Activated T-cell treated with anti-CD3 and anti-CD28 coated beads for 4 hours (primary cell): ENCODE data around the gene ACSL6.

ENCODE experiments used
- DNase-seq: peaks from one replicate; pipeline ENCODE4 v3.0.0-alpha.2; 2020

The ACSL6 gene, protein sequence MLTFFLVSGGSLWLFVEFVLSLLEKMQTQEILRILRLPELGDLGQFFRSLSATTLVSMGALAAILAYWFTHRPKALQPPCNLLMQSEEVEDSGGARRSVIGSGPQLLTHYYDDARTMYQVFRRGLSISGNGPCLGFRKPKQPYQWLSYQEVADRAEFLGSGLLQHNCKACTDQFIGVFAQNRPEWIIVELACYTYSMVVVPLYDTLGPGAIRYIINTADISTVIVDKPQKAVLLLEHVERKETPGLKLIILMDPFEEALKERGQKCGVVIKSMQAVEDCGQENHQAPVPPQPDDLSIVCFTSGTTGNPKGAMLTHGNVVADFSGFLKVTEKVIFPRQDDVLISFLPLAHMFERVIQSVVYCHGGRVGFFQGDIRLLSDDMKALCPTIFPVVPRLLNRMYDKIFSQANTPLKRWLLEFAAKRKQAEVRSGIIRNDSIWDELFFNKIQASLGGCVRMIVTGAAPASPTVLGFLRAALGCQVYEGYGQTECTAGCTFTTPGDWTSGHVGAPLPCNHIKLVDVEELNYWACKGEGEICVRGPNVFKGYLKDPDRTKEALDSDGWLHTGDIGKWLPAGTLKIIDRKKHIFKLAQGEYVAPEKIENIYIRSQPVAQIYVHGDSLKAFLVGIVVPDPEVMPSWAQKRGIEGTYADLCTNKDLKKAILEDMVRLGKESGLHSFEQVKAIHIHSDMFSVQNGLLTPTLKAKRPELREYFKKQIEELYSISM

DNA sequence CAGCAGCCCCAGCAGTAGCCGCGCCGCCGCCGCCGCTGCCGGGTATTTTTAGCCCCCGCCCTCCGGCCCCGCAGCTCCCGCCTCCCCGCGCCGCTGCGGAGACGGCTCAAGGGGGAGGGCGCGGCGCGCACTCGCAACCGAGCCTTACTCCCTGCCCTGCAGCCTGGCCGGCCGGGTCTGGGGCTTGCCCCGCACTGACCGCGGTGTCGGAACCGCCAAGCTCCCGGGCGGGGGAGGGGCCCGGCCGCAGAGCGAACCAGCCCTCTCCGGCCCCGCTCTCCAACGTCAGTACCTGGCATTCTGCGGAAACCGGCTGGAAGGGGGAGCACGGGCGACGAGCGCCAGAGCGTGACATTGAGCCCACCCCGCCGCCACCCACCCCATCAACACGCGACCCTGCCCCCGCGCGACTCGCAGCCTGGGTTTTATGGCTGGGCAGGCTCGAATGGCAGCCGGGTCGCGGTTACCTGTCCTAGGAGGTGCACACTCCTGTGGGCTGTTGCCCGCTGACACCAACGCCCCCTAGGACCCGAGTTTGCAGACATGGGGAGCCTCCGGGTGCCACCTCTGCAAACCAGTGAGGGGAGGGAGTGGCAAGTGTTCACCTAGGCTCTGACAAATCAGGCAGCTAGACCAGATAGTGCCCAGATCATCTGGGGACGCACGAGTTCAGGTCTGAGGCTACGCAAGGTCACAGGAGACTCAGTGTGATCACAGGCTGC, at the start of gene ACSL6:
Gene ACSL6, minus strand, starts transcription at position 37 of the 722 bp plus-strand sequence. CDS start 105 bp downstream, outside the sequence.
- DNase-seq: peak; percentile 17

DNA sequence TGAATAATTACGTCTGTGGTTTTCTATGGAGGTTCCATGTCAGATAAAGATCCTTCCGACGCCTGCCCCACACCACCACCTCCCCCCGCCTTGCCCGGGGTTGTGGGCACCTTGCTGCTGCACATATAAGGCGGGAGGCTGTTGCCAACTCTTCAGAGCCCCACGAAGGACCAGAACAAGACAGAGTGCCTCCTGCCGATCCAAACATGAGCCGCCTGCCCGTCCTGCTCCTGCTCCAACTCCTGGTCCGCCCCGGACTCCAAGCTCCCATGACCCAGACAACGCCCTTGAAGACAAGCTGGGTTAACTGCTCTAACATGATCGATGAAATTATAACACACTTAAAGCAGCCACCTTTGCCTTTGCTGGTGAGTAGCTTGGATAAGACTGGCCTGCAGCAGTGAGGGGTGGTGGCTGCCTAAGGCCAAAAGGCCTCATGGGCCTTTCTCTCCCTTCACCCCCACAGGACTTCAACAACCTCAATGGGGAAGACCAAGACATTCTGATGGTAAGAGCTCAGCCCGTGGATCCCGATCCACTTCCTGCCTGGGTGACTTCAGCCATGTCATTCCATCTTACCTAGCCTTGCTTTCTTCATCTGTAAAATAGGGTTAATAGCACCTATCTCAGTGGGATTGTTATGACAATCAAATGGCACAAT, 49.2 kb upstream of the ACSL6 start, which contains the start of gene IL3:
Gene IL3, plus strand, starts transcription at position 155 of the 661 bp plus-strand sequence. Its CDS starts 52 bp downstream, at position 207.
- DNase-seq: no peak

GRCh38 chr5:132059696-132060500, 48.4 kb upstream of the ACSL6 start:
- DNase-seq: no peak

- no peak for DNase-seq
Measured at GRCh38 chr5:132059043-132059695, 47.7 kb upstream of the ACSL6 start.

DNA sequence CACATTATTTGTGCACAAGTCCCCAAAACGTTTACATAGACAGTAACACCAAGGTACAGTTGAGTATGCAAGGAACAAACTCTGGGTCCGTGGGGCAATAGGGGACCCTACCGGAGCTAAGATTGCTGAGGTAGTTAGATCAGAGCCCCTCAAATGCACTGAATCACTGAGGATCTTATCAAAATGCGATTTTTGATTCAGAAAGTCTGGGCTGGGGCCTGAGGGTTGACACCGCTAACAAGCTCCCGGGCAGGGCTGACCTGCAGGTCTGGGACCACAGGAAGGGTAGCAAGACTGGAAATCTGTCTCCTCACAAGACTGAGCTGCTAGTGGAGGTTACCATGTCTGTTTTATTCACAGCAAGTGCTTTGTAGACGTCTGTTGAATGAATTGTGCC, 47.2 kb upstream of the ACSL6 start:
- DNase-seq: no peak

DNA sequence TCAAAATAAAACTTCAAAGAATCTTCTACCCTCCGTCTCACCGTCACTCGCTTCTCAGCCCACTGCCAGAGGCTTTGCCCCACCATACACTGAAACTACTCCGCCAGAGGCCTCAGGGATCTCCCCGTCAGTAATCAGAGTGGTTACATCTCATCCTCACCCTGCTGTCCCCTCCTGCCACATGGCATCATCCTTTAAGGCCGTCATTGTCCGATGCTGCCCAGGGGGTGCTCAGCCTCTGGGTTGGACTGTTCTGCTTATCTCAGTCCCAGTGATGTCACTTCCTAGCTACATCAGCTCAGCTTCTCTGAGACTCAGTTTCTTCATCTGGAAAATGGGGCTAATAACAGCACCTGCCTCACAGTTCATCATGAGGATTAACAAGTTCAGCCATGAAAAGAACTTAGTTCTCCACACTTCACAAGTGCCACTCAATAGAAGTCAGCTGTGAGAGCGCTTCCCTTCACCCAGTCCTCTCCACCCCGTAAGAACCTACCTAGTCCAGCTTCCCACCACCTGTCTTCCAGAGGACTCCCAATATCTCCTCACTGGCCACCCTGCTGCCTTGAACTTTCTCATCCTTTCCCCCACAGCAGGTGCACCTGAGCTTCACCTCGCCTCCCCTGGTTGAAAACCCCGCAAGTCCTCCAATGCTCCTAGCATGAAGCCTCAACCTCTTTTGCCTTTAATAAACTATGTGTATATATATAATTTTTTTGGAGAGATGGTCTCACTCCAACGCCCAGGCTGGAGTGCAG, 46.2 kb upstream of the ACSL6 start:
- DNase-seq: no peak

GRCh38 chr5:132056610-132057497, 45.4 kb upstream of the ACSL6 start:
- no peak for DNase-seq

GRCh38 chr5:132055808-132056609, 44.6 kb upstream of the ACSL6 start:
- no peak for DNase-seq

DNA sequence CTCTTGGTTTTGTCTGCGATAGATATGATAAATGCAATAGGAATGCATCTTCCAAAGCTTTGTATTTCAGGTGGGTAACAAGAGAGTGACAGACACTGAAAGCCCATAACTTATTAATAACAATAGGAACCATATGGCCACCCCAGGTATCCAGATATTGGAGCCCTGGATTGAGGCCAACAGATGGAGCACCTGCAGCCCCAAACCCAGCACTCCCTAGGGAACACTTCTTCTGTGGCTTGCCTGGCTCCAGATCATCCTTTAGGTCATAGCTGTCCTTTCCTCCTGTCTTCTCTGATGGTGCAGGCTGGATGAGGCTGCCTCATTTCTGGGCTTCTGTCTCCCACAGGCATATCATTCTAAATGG, 44.0 kb upstream of the ACSL6 start:
- no peak for DNase-seq

- no peak for DNase-seq
Measured at GRCh38 chr5:132054697-132055440, 43.4 kb upstream of the ACSL6 start.

- no peak for DNase-seq
Measured at GRCh38 chr5:132054031-132054696, 42.7 kb upstream of the ACSL6 start.

- no peak for DNase-seq
Measured at GRCh38 chr5:132053483-132053882, 42.0 kb upstream of the ACSL6 start.

GRCh38 chr5:132052520-132052919, 41.1 kb upstream of the ACSL6 start:
- DNase-seq: no peak

DNA sequence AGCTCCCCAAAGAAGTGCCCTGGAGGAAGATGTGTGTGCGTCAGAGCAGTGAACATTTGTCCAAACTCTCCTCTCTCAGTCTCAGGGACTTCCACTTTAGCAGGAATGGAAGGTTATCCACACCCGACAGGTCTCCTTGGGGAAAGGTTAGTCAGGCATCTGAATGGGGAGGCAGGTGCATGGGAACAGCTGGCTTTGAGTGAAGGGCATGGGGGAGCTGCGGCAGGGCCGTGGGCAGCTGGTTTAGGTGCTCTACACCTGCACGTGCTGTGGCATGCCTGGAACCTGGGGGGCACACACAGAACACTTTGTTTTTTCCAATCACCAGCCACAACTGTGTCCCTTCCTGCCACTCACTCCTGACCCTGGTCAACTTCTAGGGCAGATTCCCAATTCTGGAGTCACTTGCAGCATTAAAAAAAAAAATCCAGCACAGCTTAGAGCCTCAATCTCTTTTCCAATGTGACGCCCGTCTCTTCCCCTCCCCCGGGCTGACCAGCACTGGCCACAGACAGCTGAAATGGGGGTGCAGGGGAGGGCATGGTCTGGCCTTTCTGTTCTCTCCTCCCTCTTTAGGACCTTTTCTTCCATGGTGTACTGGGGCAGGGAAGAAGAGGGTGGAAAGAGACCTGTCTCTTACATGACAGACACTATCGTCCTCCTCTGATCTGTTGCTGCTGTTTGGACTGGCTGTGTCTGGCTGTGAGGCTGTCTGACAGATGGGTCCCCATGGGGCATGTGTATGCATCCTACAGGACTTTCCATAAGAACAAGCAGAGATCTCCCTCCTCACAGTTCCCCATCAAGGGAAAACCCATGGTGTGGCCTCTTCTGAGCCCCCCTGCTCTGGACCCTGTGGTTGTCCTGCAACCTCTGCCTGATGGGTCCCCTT, 39.4 kb upstream of the ACSL6 start:
- DNase-seq: no peak

- no peak for DNase-seq
Measured at GRCh38 chr5:132050136-132050535, 38.7 kb upstream of the ACSL6 start.

DNA sequence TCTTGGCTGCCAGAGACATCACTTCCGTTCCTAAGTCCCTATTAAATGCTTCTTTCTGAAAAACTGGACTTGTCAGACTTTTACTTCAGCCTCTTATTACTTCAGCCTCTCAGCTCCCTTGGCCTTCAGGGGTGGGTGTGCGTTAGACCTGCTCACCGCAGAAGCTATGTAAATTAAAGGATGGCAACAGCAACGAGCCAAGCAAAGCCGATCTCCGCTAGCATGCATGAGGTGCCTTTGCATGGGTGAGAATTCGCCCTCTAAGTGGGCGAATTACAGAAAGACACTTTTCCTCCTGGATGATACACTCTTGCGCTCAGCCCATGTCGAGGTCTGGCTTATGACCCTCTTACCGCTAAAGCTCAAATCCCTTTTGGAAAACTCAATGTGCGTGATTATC, 38.1 kb upstream of the ACSL6 start:
- no peak for DNase-seq
